HS-5 (cell line): Measurements from ENCODE around the gene P4HB.

Experiments
- DNase-seq: peaks from one replicate; pipeline ENCODE4 v3.0.0-alpha.2; 2012; ENCODE audit warnings: low read depth

P4HB gene

GRCh38 chr17:81868674-81869220 is 8.4 kb upstream of the P4HB start:
- DNase-seq, result no peak

GRCh38 chr17:81867991-81868673 is 7.8 kb upstream of the P4HB start:
- no peak for DNase-seq

- no peak for DNase-seq
These were observed 7.0 kb upstream of the P4HB start for GRCh38 chr17:81867170-81867990.

GRCh38 chr17:81866440-81867169 is 6.3 kb upstream of the P4HB start:
- no peak for DNase-seq

- no peak for DNase-seq
These were observed 5.6 kb upstream of the P4HB start for GRCh38 chr17:81865733-81866439.

- DNase-seq, result no peak
These were observed 5.0 kb upstream of the P4HB start for GRCh38 chr17:81865358-81865732.

- no peak for DNase-seq
These were observed 3.8 kb upstream of the P4HB start for GRCh38 chr17:81863833-81864768.

- no peak for DNase-seq
These were observed 2.9 kb upstream of the P4HB start for GRCh38 chr17:81863123-81863675.

GRCh38 chr17:81860756-81861568 is 627 bp upstream of the P4HB start:
- peak; percentile 100 for DNase-seq

GRCh38 chr17:81858967-81859905 is 1.1 kb downstream of the P4HB start:
- DNase-seq, result no peak

GRCh38 chr17:81858170-81858966 is 2.0 kb downstream of the P4HB start:
- no peak for DNase-seq

- no peak for DNase-seq
These were observed 5.2 kb downstream of the P4HB start for GRCh38 chr17:81854974-81855774.

- DNase-seq, result no peak
These were observed 8.1 kb downstream of the P4HB start for GRCh38 chr17:81852237-81852636.

GRCh38 chr17:81851423-81851822 is 8.9 kb downstream of the P4HB start:
- DNase-seq, result no peak

- DNase-seq, result no peak
These were observed 10.9 kb downstream of the P4HB start for GRCh38 chr17:81849457-81849856.

- DNase-seq, result no peak
These were observed 13.3 kb downstream of the P4HB start for GRCh38 chr17:81846743-81847689.
